8988T (cell line): ENCODE measurements around the gene TMEM100.
"Not testable (repeated sequence)": the region's sequence is repeated elsewhere in the genome, so short reads cannot be mapped to it uniquely, and the experiment has no call there.

Experiments used
- DNase-seq: peaks from one replicate; pipeline ENCODE4 v3.0.0; 2011

The TMEM100 gene

DNA sequence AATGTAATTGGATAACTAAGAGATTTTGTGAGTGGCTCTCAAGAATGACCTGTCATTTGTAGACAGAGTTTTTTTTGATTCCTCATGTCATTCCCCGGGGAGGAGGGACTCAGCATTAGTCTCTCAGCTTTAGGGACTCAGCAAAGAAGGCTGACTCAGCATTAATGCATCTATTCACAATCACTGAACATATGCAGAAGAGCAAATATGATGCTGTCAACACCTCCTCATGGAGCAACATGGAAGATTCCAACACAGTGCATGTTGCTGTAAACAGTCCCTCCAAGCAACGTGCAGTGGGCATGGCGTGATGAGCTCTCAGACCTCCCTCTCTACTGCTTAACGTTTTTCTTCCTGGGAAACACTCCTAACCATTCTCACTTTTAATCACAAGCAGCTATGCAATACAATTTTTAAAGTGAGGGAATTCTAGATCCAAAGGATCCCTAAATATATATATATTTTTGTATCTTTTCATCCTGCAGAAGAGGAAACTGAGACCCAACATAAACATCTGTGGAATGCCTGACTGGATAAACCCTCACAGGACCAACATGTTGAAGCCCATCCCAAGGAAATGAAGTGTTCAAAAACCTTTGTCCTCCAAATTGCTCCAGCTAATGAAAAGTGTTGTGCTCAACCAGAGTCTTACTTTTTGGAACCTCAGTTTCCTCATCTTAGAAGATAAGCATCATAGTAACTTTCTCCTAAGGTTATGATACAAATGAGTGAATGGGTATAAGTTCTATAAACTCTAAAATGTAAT, 38.9 kb downstream of the TMEM100 start:
- DNase-seq = no peak

DNA sequence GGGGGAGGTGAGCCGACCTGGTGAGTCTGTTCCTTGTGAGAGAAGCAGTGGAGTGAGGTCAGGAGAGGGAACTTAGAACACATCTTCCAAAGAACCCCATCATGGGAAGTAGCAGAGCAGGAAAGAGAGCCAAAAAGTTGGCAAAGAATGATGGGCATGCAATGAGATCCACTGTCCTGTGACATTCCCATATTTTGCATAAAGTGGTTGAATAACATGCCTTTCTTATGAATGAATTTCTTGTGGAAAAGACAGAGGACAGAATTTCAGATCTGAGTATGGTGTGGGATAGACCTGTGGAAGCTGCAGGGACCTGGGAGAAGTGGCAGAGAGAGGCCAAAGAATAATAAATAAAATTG, 41.3 kb downstream of the TMEM100 start:
- DNase-seq = no peak

DNA sequence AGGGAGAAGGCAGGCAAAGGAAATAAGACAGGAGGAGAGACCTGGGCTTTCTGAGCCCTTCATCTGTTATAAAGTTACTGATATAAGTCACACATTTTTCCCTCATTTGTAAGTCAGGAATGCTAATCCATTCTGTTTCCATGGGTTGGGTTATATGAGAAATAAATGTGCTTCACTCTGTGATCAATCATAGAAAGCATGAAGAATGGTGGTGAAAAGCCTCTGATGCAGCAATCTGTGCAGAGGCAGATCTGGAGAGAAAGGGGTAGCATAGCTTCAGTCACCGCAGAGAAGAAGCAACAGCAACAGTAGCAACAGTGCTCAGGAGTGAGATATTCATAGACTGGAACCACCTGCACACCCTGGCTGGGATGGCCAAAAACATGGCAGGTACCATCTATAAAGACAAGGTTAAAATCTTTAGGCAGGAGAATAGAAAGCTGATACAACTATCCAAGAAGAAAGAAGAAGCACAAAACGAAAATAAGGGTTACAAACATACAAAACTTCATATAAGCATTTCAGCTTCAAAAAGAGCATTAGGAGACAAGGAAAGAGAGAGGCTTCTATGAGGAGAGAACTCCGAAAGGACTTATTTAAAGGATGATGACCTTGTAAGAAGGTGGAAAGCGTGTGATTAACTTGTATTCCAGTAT, 41.9 kb downstream of the TMEM100 start:
- no peak for DNase-seq

DNA sequence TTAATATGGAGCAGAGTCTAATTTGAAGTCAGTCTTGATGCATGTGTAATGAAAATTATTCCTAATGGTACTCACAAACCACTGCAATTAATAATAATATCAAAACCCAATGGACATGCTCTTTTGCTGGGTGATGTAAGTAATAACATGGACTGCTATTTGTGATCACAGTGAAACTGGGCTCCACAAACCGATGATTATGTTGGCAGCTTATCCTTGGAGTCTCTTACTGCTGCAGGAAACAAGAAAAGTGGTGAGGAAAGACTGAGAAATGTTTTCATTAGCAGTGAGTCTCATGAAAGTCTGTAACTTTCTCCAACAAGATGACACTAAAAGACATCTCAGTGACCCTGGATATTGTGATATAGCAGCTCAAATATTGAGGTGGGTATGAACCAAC, 45.2 kb downstream of the TMEM100 start:
- DNase-seq = no peak

DNA sequence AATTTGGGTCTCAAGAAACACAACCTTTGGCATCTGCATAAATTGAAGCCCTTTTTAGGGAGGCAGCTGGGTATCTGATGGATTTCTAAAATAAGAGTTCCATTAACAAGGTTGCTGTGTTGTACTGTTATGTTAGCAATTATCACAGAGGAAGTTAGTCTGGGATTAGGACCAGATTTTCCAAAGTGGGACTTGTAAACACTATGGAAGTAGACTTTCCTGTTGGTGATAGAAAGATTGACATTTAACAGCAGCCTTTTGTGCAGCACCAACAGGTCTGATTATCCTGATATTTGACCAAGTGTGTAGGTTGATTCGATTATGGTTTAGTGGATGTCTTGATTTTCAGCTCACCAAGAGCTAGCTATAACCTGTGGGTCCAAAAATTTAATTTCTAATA, 46.4 kb downstream of the TMEM100 start:
- no peak for DNase-seq

DNA sequence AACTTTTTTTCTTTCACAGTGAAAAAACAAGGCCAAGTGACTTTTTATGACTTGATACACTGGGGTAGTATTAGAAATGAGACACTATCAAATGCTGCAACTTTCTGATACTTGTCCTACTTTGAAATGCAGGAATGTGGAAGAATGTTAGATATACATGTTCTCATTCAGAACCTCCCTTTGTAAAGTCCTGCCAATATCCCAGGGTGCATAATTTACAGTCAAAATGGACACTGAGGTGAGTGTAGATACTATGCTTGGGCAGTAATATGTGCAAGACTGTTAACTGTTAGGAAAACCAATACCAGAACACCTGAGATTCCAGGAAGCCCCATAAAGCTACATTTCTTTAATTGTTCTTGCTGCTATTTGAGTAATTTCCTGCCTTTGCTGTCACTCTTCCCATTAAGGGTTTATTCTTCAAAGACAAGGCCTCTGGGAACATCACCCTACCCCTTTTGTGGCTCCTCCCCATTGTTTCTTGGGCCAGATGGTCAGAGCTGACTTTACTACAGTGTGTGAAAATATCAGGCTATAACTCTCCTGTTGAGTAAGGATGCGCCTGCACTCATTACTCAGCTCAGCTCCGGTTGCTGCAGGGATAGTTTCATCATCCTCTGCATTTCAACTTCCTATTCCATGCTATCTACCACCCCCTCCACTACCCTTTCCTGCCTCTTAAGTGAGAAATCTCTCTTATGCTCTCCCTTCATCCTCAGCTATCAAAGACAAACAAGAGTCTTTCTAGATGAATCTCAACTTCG, 48.7 kb downstream of the TMEM100 start:
- no peak for DNase-seq

DNA sequence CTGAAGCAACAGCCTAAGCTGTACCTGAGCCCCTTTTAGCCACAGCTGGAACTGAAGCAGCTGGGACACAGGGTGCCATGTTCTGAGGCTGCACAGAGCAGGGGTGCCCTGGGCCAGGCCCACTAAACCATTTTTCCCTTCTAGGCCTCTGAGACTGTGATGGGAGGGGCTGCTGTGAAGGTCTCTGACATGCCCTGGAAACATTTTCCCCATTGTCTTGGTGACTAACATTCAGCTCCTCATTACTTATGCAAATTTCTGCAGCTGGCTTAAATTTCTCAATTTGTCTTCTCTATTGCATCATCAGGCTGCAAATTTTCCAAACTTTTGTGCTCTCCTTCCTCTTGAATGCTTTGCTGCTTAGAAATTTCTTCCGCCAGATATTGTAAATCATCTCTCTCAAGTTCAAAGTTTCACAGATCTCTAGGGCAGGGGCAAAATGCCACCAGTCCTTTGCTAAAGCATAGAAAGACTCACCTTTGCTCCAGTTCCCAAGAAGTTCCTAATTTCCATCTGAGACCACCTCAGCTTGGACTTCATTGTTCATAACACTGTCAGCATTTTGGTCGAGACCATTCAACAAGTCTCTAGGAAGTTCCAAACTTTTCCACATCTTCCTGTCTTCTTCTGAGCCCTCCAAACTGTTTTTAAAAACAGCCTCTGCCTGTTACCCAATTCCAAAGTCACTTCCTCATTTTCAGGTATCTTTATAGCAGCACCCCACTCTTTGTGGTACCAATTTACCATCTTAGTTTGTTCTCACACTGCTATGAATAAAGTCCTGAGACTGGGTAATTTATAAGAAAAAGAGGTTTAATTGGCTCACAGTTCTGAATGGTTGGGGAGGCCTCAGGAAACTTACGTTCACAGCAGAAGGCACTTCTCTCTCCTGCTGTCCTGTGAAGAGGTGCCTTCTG, 49.8 kb downstream of the TMEM100 start:
- DNase-seq = no peak

DNA sequence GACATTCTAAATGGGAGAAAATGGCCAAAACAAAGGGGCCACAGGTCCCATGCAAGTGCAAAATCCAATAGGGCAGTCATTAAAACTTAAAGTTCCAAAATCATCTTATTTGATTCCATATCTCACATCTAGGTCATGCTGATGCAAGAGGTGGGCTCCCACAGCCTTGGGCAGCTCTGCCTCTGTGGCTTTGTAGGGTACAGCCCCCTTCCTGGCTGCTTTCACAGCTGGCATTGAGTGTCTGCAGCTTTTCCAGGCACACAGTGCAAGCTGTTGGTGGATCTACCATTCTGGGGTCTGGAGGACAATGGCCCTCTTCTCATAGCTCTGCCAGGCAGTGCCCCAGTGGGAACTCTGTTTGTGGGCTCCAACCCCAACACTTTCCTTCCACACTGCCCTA, 50.7 kb downstream of the TMEM100 start:
- DNase-seq = not testable (repeated sequence)
